IPS-15b (cell line): ENCODE data around the gene MYO5A.

ENCODE experiments used
- H3K27me3 ChIP-seq: one replicate; pipeline ENCODE4 v1.6.1; 2013; ENCODE audit warnings: low read length; ENCODE audit not compliant: control insufficient read depth, insufficient read depth
- H3K36me3 ChIP-seq: one replicate; pipeline ENCODE4 v1.6.1; 2013; ENCODE audit warnings: low read length; ENCODE audit not compliant: control insufficient read depth, insufficient read depth
- H3K4me1 ChIP-seq: one replicate; pipeline ENCODE4 v1.6.1; 2013; ENCODE audit warnings: mild to moderate bottlenecking, low read length; ENCODE audit not compliant: control insufficient read depth, insufficient read depth
- H3K4me3 ChIP-seq: one replicate; pipeline ENCODE4 v1.5.1; 2013; ENCODE audit warnings: low read depth, low read length
- H3K9ac ChIP-seq: one replicate; pipeline ENCODE4 v1.6.1; 2013; ENCODE audit warnings: low read depth, mild to moderate bottlenecking, low read length
- H3K9me3 ChIP-seq: one replicate; pipeline ENCODE4 v1.6.1; 2013; ENCODE audit warnings: mild to moderate bottlenecking, low read length; ENCODE audit not compliant: control insufficient read depth, insufficient read depth

MYO5A gene

DNA sequence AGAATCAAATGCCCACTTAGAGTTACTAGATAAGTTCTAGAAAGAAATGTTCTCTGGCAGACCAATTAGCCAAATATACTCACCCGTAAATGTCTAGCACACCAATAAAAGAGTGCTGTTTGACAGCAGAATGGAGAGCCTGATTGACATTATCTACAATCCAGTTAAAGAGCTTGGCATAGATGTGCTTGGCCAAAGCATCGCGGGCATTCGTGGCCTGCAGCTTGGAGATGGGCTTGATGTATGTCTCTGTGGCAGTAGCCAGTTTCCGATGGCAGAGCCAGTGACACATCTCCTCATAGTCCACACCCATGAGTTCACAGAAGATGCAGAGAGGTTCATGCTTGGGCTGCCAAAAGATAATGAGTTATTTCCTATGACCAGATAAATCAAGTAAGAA is 131.6 kb downstream of the MYO5A start:
- peaks cover 32% of the 10 kb centered on the region for H3K4me1 ChIP-seq
- H3K9ac ChIP-seq = no peak overlapping the region
- no peak overlapping the region for H3K4me3 ChIP-seq
- H3K9me3 ChIP-seq = no peaks in the 10 kb centered on the region
- no peaks in the 10 kb centered on the region for H3K36me3 ChIP-seq
- H3K27me3 ChIP-seq = no peaks in the 10 kb centered on the region

DNA sequence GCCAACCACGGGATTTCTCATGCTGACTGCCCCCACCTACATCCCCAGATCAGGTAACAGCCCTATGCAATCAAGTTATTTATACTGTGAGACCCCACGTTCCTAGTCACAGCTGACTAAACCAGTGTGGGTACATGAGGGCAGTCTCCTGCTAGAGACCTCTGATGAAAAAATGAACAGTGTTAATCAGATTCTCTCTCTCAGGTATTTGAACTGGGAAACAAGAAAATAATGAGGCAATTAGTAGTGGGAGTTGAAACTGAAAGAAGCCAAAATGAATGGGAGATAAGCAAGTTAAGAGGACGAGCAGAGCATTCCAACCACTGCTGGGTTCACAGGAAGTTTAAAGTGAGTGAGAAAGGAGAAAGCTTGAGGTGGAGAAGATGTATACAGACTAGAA is 134.6 kb downstream of the MYO5A start:
- Histone ChIP-seq H3K9ac (no peak overlapping the region), H3K4me1 (peaks cover 40% of the 10 kb centered on the region), H3K9me3 (no peaks in the 10 kb centered on the region), H3K36me3 (no peaks in the 10 kb centered on the region), H3K4me3 (no peak overlapping the region), H3K27me3 (no peaks in the 10 kb centered on the region)

DNA sequence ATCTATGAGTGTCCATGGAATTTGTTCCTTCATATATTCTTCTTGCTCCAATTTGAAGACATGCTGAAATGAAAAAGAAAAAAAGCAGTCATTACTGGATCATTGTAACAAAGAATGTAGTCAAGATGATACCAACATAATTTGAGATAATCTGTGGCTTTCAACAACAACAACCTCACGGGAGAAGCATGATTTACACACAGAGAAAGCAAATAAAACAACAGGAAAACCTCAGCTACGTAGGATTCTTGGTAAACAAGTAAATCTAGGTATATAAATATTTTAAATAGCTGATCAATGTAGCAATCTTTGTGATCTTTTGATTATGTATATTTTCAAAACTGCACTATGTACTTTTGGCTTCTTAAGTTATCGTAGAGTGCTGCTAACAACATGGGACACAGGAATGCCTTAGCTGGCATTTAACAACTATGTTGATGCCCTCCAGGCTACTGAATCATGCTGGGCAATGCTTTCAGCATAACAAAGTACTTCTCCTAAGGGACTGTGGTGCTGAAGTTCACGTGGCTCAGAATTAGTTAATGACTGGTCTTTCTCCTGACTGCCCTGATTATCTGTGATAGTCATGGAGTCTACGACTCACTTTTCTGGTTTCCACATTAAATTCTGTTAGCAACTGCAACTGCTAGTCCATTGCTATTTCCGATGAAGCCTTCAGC is 136.5 kb downstream of the MYO5A start:
- H3K36me3 ChIP-seq = no peaks in the 10 kb centered on the region
- H3K4me1 ChIP-seq = peaks cover 40% of the 10 kb centered on the region
- H3K9ac ChIP-seq = no peak overlapping the region
- no peaks in the 10 kb centered on the region for H3K9me3 ChIP-seq
- H3K4me3 ChIP-seq = peak overlapping the region; percentile 16
- no peaks in the 10 kb centered on the region for H3K27me3 ChIP-seq

DNA sequence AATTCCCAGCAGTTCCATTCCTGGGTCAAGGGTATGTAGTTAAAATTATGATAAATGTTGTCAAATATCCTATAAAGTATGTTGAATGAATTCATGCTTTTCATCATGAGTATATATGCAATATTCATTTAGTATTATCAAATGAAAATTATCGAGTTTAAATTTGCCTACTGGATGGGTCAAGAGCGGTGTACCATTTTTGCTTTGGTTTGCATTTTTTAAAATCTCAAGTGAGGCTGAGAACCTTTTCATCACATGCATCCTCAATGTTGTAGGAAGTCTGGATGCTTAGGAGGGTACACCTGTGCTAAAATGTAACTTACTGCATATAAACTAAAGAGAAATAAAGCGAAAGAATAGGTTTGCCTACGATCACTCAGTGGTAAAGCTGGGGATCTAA is 137.6 kb downstream of the MYO5A start:
- H3K4me1 ChIP-seq = peaks cover 32% of the 10 kb centered on the region
- no peaks in the 10 kb centered on the region for H3K36me3 ChIP-seq
- no peak overlapping the region for H3K9ac ChIP-seq
- H3K9me3 ChIP-seq = no peaks in the 10 kb centered on the region
- H3K27me3 ChIP-seq = no peaks in the 10 kb centered on the region
- no peak overlapping the region for H3K4me3 ChIP-seq

DNA sequence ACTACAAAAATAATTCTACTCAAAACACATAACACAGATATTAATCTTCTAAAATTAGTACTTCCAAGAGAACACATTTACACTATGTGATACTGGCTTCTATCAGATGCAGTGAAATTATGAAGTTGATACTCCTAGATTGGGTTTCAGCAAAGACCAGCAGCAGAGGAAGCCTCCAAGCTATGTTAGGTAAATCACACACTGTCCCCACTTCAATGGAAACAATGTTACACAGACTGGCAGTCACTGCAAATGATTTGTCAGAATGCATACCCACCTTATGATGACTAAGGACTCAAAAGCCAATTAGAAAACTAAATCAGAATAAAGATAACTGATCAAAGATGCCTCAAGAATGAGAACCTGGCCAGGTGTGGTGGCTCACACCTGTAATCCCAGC is 143.0 kb downstream of the MYO5A start:
- Histone ChIP-seq H3K4me3 (no peak overlapping the region), H3K4me1 (no peaks in the 10 kb centered on the region), H3K36me3 (peaks cover 2% of the 10 kb centered on the region), H3K9me3 (no peaks in the 10 kb centered on the region), H3K27me3 (no peaks in the 10 kb centered on the region), H3K9ac (no peak overlapping the region)

DNA sequence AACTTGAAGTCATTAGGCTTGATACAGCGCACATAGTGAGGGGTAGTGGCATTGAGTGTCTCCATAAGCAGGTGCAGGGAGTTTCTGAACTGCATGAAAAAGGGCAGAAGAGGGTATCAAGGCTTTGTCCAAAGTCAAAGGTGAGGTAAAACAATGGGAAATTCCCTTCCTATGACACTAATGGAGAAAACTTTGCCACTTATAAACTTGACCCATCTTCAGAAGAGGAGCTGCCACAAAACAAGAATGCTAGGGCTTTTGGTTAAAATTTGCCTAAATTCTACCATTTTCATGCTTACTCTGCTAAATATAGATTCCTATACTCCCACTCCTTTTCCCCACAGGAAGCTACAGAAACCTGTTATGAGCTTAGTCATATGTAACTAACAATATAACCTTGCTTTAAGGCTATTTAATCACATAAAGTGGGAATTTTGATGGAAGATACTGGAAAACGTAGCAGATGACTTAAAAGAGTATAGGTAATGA is 145.5 kb downstream of the MYO5A start:
- Histone ChIP-seq H3K4me1 (no peaks in the 10 kb centered on the region), H3K9ac (no peak overlapping the region), H3K4me3 (no peak overlapping the region), H3K27me3 (no peaks in the 10 kb centered on the region), H3K9me3 (no peaks in the 10 kb centered on the region), H3K36me3 (peaks cover 2% of the 10 kb centered on the region)

DNA sequence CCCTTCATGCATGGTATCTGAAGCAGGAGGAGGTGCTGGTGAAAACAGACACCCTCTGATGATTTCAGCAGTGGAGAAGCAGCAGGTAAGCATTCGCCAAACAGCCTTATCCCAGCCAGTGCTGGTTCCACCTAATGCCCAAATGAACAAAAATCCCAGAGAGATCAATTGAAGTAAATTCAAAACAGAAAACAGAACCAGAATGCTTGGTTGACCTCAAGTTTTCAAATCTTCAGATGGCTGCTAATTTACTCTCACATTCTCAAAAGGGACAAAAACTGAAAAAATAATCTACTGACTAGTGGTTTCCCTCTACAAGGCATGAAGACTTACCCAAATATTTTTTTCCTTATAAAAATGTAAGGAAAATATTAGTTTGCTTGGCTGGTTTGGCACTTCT is 146.0 kb downstream of the MYO5A start:
- Histone ChIP-seq H3K9ac (no peak overlapping the region), H3K27me3 (no peaks in the 10 kb centered on the region), H3K36me3 (peaks cover 2% of the 10 kb centered on the region), H3K9me3 (no peaks in the 10 kb centered on the region), H3K4me3 (no peak overlapping the region), H3K4me1 (no peaks in the 10 kb centered on the region)

DNA sequence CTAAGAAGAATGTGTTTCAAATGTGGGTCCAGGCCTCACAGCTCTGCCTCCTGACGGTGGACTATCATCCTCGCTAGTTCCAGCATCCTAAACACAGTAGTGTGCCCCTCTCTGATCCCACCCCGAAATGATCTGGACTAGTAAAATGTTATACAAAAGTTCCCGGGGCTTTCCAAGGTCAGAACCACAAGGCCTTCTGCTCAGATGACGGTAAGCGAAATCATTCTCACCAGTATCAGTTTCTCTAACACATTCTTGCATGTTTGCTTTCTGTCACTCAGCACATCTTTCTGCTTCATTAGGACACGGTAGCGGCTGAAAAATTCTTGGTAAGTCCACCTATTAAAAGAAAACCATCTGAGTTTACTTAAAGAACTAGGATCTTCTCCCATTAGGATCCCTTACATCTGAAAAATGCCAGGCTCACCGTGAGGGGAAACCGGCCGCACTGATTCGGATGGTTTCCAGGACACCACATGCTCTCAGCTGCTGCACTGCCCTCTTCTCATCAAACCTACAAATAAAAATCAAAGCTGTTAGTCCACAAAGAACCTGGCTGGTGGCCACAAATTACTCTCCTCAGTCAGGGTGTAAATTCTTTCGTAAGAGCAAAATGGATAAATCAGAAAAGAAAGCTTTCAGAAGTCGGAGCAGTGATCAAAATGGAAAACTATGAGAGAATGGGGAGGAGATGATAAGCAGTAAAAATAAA is 149.1 kb downstream of the MYO5A start:
- no peak overlapping the region for H3K4me3 ChIP-seq
- H3K4me1 ChIP-seq = no peaks in the 10 kb centered on the region
- H3K36me3 ChIP-seq = peaks cover 2% of the 10 kb centered on the region
- no peaks in the 10 kb centered on the region for H3K27me3 ChIP-seq
- no peaks in the 10 kb centered on the region for H3K9me3 ChIP-seq
- no peak overlapping the region for H3K9ac ChIP-seq

DNA sequence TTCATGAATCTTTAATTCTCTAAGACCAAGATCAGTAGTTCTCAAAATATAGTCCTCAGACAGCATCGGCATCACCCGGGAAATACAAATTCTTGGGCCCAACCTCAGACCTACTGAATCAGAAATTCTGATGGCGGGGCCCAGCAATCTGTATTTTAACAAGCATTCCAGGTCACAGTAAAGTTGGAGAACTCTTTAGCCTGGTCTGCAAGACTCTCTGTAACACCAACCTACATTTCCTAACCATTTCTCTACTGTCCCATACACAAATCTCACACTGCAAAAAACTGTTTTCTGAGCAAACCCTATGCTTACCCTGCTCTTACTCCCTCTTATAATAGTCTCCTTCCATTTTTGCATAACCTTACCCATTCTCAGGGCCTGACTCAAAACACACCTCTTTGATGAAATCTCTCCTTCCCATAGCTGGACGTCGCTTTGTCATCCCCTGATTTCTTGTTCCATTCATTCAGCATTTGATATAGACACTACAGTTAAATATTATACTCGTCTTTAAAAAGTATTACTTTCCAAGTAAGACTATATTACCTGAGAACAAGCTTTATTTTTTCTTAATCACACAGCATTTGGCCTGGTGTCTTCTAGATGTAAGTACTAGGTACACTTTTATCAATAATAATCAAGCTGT is 149.8 kb downstream of the MYO5A start:
- no peaks in the 10 kb centered on the region for H3K4me1 ChIP-seq
- no peaks in the 10 kb centered on the region for H3K9me3 ChIP-seq
- H3K4me3 ChIP-seq = no peak overlapping the region
- no peaks in the 10 kb centered on the region for H3K27me3 ChIP-seq
- no peak overlapping the region for H3K9ac ChIP-seq
- H3K36me3 ChIP-seq = peaks cover 2% of the 10 kb centered on the region

DNA sequence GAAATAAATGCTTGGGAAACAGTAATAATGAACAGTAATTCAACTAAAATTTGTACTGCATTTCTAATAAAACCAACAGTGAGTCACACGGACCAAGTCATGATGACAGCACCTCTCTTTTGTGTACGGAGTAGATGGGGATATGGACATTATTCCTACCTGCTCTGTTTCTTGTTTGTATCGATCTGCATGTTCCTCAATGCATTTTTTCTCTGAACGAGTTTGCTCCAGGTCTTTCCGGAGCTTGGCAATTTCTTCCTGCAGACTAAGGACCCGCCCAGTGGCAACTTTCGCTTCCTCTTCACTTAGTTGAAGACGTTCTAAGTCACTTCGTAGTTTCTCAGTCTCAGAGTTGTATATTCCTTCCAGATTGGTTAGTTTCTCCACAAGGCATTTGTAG is 158.7 kb downstream of the MYO5A start:
- Histone ChIP-seq H3K4me3 (no peak overlapping the region), H3K4me1 (no peaks in the 10 kb centered on the region), H3K36me3 (peaks cover 3% of the 10 kb centered on the region), H3K27me3 (no peaks in the 10 kb centered on the region), H3K9me3 (no peaks in the 10 kb centered on the region), H3K9ac (no peak overlapping the region)

DNA sequence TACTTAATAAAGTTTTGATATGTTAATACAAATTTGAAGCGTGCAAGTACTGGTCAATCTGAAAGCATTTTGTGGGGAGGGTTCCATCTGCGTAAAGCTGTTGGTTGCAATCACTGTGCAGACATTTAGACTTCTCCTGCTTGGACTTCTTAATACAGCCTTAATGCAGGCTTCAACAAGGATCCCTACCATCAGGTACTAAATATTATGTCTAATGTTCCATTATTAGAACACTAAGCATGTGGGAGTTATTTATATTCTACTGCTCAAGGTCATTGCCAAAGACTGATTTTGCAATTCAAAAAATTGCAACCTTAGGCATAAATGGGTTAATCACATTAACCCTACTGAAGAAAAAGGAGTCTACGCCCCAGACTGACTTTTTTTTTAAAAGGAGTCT is 159.2 kb downstream of the MYO5A start:
- H3K36me3 ChIP-seq = peaks cover 3% of the 10 kb centered on the region
- no peaks in the 10 kb centered on the region for H3K9me3 ChIP-seq
- no peak overlapping the region for H3K4me3 ChIP-seq
- no peaks in the 10 kb centered on the region for H3K27me3 ChIP-seq
- H3K9ac ChIP-seq = no peak overlapping the region
- no peaks in the 10 kb centered on the region for H3K4me1 ChIP-seq

DNA sequence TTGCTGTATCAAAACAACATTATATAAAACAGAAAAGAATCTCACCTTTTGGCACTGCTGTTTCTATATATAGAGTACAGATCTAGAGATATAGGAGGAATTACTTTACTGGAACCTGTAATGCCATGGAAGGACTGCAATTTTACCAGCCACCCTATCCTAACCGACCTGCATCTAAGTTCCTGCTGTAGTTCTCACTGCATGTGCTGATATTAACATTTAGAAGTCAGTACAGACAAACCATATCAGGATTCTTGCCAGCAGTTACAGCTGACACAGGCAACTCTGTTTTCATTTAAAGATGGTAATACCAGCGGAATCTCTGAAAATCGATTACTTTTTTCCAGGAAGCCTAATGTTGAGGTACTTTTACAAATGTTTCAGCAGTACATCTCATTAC is 159.7 kb downstream of the MYO5A start:
- H3K4me3 ChIP-seq = no peak overlapping the region
- H3K36me3 ChIP-seq = peaks cover 3% of the 10 kb centered on the region
- no peaks in the 10 kb centered on the region for H3K4me1 ChIP-seq
- H3K9ac ChIP-seq = no peak overlapping the region
- no peaks in the 10 kb centered on the region for H3K27me3 ChIP-seq
- no peaks in the 10 kb centered on the region for H3K9me3 ChIP-seq
